Activated B cell treated with CpG ODN at 0.5 μM for 24 hours (primary cell): ENCODE measurements around the gene RAB33A. TPM values are rescaled to one million over a fixed set of nuclear protein-coding genes. Genes with fewer than 3 reads are reported as not detected.

Source experiments
- ATAC-seq: fragments of 200-7000 bp; cut with Tn5 transposase; one replicate; pipeline ENCODE4 v1.10.0; 2021; ENCODE audit warnings: low read depth, mild to moderate bottlenecking, moderate library complexity
- CTCF ChIA-PET: fragments of 350-600 bp; sonication (Branson Sonifier 250); formaldehyde crosslinking; loops from one replicate; lab custom pipeline; 2021; ENCODE audit warnings: antibody characterized with exemption; lab: Charles Lee
- POLR2A ChIA-PET: fragments of 350-600 bp; sonication (Branson Sonifier 250); formaldehyde crosslinking; loops from one replicate; lab custom pipeline; 2021; ENCODE audit warnings: antibody characterized with exemption; lab: Charles Lee
- DNase-seq: peaks from one replicate; pipeline ENCODE4 v3.0.0; 2022
- H3K27ac Mint-ChIP-seq: one replicate; pipeline ENCODE4 v1.8.0; 2020; ENCODE audit warnings: mixed read lengths
- H3K27me3 Mint-ChIP-seq: one replicate; pipeline ENCODE4 v1.8.0; 2021; ENCODE audit warnings: mixed read lengths
- H3K36me3 Mint-ChIP-seq: one replicate; pipeline ENCODE4 v1.8.0; 2021; ENCODE audit warnings: low read depth, mixed read lengths
- H3K4me1 Mint-ChIP-seq: one replicate; pipeline ENCODE4 v1.8.0; 2021; ENCODE audit warnings: mixed read lengths
- H3K4me3 Mint-ChIP-seq: one replicate; pipeline ENCODE4 v1.8.0; 2020; ENCODE audit warnings: mild to moderate bottlenecking, mixed read lengths
- H3K9me3 Mint-ChIP-seq: one replicate; pipeline ENCODE4 v1.8.0; 2020; ENCODE audit warnings: mixed read lengths
- intact Hi-C: fragments of 100-400 bp; cut with micrococcal nuclease; formaldehyde crosslinking; loops from one replicate; pipeline ENCODE4 v1.15.1; 2024
- total RNA-seq: library from RNA; stranded (reverse); gene quantifications from 2 replicates; pipeline ENCODE4 v1.2.3, GENCODE V29; 2022
- TF ChIP-seq, protein P1 (sequence below): fragments of 200-600 bp; IDR thresholded peaks from one replicate; pipeline ENCODE4 v1.8.0; 2022; ENCODE audit warnings: antibody characterized with exemption, mild to moderate bottlenecking

RAB33A gene
- total RNA-seq, 1 donor from 2014 or later: 6.9 TPM

DNA sequence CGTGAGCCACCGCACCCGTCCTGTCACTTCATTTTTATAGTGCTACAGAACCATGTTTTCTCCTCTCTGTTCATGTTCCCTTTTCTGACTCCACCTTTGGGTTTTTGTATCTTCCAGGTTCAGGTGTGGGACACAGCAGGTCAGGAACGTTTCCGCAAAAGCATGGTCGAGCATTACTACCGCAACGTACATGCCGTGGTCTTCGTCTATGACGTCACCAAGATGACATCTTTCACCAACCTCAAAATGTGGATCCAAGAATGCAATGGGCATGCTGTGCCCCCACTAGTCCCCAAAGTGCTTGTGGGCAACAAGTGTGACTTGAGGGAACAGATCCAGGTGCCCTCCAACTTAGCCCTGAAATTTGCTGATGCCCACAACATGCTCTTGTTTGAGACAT is 12.4 kb downstream of the RAB33A start:
- POLR2A ChIA-PET: interaction anchor here (0.7 kb wide), 1 partner anchor 26 kb away, joined by 4 read pairs; no protein-coding TSS in a partner anchor
- CTCF ChIA-PET: no interaction called here
- peaks cover 20% of the 10 kb centered on the region for H3K4me1 Mint-ChIP-seq
- no peak overlapping the region for H3K4me3 Mint-ChIP-seq
- peaks cover 5% of the 10 kb centered on the region for H3K36me3 Mint-ChIP-seq
- H3K27ac Mint-ChIP-seq: peak overlapping the region; percentile 71
- DNase-seq: no peak
- TF ChIP-seq, protein P1, sequence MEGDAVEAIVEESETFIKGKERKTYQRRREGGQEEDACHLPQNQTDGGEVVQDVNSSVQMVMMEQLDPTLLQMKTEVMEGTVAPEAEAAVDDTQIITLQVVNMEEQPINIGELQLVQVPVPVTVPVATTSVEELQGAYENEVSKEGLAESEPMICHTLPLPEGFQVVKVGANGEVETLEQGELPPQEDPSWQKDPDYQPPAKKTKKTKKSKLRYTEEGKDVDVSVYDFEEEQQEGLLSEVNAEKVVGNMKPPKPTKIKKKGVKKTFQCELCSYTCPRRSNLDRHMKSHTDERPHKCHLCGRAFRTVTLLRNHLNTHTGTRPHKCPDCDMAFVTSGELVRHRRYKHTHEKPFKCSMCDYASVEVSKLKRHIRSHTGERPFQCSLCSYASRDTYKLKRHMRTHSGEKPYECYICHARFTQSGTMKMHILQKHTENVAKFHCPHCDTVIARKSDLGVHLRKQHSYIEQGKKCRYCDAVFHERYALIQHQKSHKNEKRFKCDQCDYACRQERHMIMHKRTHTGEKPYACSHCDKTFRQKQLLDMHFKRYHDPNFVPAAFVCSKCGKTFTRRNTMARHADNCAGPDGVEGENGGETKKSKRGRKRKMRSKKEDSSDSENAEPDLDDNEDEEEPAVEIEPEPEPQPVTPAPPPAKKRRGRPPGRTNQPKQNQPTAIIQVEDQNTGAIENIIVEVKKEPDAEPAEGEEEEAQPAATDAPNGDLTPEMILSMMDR: no peak
- no peaks in the 10 kb centered on the region for H3K27me3 Mint-ChIP-seq
- intact Hi-C loops: no loop called here
- no peaks in the 10 kb centered on the region for H3K9me3 Mint-ChIP-seq
- ATAC-seq: no peak

DNA sequence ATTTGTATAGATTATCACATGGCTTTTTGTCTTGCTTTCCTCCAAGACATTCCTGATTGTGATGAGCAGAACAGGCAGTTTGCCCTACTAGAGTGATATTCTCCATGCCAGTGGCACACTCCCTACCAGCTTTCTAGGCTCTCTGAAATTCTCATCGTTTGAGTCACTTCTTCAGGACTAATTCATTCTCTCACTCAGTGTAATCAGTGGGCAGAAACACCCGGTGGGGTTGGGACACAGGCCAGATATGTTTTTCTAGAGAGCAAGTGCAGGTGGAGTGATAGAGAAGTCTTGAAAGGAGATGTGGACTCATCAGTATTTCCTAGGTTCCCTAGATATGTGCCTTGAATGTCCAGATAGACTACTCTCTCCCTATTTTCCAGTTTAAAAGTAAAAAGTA is 13.1 kb downstream of the RAB33A start:
- TF ChIP-seq, protein P1: no peak
- Mint-ChIP-seq H3K4me1 (peaks cover 15% of the 10 kb centered on the region), H3K36me3 (peaks cover under 1% of the 10 kb centered on the region), H3K9me3 (no peaks in the 10 kb centered on the region), H3K27ac (peak overlapping the region; percentile 50), H3K27me3 (no peaks in the 10 kb centered on the region), H3K4me3 (no peak overlapping the region)
- no peak for DNase-seq
- ATAC-seq: no peak
- intact Hi-C loops: no loop called here
- ChIA-PET CTCF (no interaction called here), POLR2A (interaction anchor here (0.7 kb wide), 2 partner anchors 27 to 581 kb away, joined by 3 to 4 read pairs; no protein-coding TSS in a partner anchor)

DNA sequence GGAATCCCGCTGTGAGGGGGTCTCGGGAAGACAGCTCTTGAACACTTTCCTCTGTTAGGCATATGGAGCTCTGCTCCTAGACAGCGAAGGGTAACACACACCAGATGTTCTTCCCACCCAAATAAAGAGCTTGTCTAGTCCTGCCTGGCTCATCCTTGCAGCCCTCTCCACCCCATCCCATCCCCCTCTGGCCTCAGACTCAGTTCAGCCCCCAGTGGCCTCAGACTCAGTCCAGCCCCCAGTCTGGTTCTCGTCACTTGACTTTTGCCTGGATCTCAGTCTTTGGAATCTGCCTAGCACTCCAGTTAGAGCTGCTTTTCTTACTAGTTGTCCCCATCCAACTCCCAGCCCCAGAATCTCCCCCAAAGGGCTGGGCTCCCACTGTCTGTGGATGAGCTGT is 14.9 kb downstream of the RAB33A start:
- TF ChIP-seq, protein P1: no peak
- H3K27ac Mint-ChIP-seq: no peak overlapping the region
- H3K36me3 Mint-ChIP-seq: no peaks in the 10 kb centered on the region
- ChIA-PET CTCF (interaction anchor here (2.7 kb wide), 1 partner anchor 106 kb away, joined by 11 read pairs; no protein-coding TSS in a partner anchor), POLR2A (interaction anchor here (0.9 kb wide), 1 partner anchor 11 kb away, joined by 3 read pairs; no protein-coding TSS in a partner anchor)
- no peaks in the 10 kb centered on the region for H3K9me3 Mint-ChIP-seq
- no peak overlapping the region for H3K4me3 Mint-ChIP-seq
- DNase-seq (no peak), ATAC-seq (no peak)
- intact Hi-C loops: no loop called here
- peaks cover 13% of the 10 kb centered on the region for H3K4me1 Mint-ChIP-seq
- H3K27me3 Mint-ChIP-seq: no peaks in the 10 kb centered on the region

DNA sequence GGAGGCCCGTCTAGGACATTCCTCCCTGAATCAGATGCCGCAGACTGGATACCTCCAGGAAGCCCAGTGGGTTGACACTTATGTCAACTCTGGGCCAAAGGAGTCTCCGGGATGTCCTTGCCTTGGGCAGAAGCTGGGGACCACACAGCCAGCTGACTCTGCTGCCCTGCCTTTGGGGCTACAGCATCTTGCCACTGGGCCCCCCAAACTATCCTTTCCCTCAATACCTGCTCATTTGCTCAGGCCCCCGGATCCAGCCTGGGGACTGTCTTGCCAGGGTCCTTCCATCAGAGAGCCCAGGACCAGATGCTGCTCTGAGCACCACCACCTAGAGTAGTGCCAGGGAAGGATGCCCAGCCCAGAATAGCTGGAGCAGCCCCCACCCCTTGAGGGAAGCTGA is 19.0 kb downstream of the RAB33A start:
- Mint-ChIP-seq H3K27ac (no peak overlapping the region), H3K4me1 (peaks cover 7% of the 10 kb centered on the region), H3K9me3 (no peaks in the 10 kb centered on the region), H3K36me3 (no peaks in the 10 kb centered on the region), H3K4me3 (no peak overlapping the region), H3K27me3 (no peaks in the 10 kb centered on the region)
- intact Hi-C loops: loop anchor here (10.0 kb wide), 1 partner anchor 266 kb away; no protein-coding TSS in a partner anchor
- ChIA-PET CTCF (interaction anchor here (0.9 to 6.8 kb wide), 5 partner anchors 14 to 265 kb away, joined by 3 to 80 read pairs (median 7); no protein-coding TSS in a partner anchor), POLR2A (interaction anchor here (0.6 kb wide), 1 partner anchor 33 kb away, joined by 6 read pairs; no protein-coding TSS in a partner anchor)
- ATAC-seq (no peak), DNase-seq (no peak)
- TF ChIP-seq, protein P1: no peak

DNA sequence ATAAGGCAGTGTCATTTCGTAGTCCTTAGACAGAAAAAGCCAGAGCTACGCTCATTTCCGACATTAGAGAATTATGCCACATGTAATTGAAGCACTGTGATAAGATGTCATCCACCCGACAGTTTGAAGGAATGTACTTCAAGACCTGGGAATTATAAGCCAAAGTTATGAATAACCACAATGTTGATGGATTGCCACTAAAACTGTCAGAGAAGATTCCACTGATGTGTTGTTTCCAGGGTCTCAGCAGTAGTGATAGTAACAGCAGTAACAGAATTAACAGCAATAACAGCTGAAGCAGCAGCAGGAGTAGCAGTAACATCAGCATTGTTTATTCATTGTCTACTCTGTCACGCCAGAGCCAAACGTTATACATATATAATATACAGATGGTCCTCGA is 24.7 kb downstream of the RAB33A start:
- intact Hi-C loops: loop anchor here (10.0 kb wide), 1 partner anchor 272 kb away; no protein-coding TSS in a partner anchor
- Mint-ChIP-seq H3K27ac (no peak overlapping the region), H3K9me3 (no peaks in the 10 kb centered on the region), H3K4me1 (peaks cover 7% of the 10 kb centered on the region), H3K36me3 (no peaks in the 10 kb centered on the region), H3K4me3 (no peak overlapping the region), H3K27me3 (no peaks in the 10 kb centered on the region)
- DNase-seq (no peak), ATAC-seq (no peak)
- POLR2A ChIA-PET: no interaction called here
- CTCF ChIA-PET: no interaction called here
- TF ChIP-seq, protein P1: no peak
